ENCODE measurements around the gene PIWIL4.

The PIWIL4 gene

GRCh38 chr11:94662846-94663390, 95.8 kb downstream of the PIWIL4 start:
- no peak for TF ChIP-seq CTCF (IDR thresholded peaks at IDR 0.05; ENCODE audit: low read depth, low read length)
- DNase-seq (ENCODE audit: low read depth in 2 of 2): no peak
- no peak overlapping the region for H3K4me3 ChIP-seq (replicated peaks in 1 of 2; ENCODE audit: low read depth in 2 of 2, low read length in 2 of 2)

- no peak for TF ChIP-seq CTCF (IDR thresholded peaks at IDR 0.05; ENCODE audit: low read depth, low read length)
- DNase-seq (ENCODE audit: low read depth in 2 of 2): no peak
- no peak overlapping the region for H3K4me3 ChIP-seq (replicated peaks in 1 of 2; ENCODE audit: low read depth in 2 of 2, low read length in 2 of 2)
These were observed 97.2 kb downstream of the PIWIL4 start for GRCh38 chr11:94664346-94664745.

GRCh38 chr11:94665116-94665659, 98.0 kb downstream of the PIWIL4 start:
- no peak overlapping the region for H3K4me3 ChIP-seq (replicated peaks in 1 of 2; ENCODE audit: low read depth in 2 of 2, low read length in 2 of 2)
- no peak for DNase-seq (ENCODE audit: low read depth in 2 of 2)
- no peak for TF ChIP-seq CTCF (IDR thresholded peaks at IDR 0.05; ENCODE audit: low read depth, low read length)

GRCh38 chr11:94666792-94667721, 99.9 kb downstream of the PIWIL4 start:
- no peak for DNase-seq (ENCODE audit: low read depth in 2 of 2)
- TF ChIP-seq CTCF (IDR thresholded peaks at IDR 0.05; ENCODE audit: low read depth, low read length): no peak
- no peak overlapping the region for H3K4me3 ChIP-seq (replicated peaks in 1 of 2; ENCODE audit: low read depth in 2 of 2, low read length in 2 of 2)

- DNase-seq (ENCODE audit: low read depth in 2 of 2): no peak
- no peak for TF ChIP-seq CTCF (IDR thresholded peaks at IDR 0.05; ENCODE audit: low read depth, low read length)
- H3K4me3 ChIP-seq (replicated peaks in 1 of 2; ENCODE audit: low read depth in 2 of 2, low read length in 2 of 2): no peak overlapping the region
These were observed 101.1 kb downstream of the PIWIL4 start for GRCh38 chr11:94668212-94668793.

- H3K4me3 ChIP-seq (replicated peaks in 1 of 2; ENCODE audit: low read depth in 2 of 2, low read length in 2 of 2): no peak overlapping the region
- DNase-seq (ENCODE audit: low read depth in 2 of 2): no peak
- TF ChIP-seq CTCF (IDR thresholded peaks at IDR 0.05; ENCODE audit: low read depth, low read length): no peak
These were observed 101.9 kb downstream of the PIWIL4 start for GRCh38 chr11:94669023-94669422.

Data from cardiac fibroblast (primary cell).